HEK293 (cell line): ENCODE measurements around the gene UBL5.

Experiments
- CTCF ChIA-PET: fragments of 350-600 bp; formaldehyde crosslinking; extraction: SDS; loops from one replicate; lab custom pipeline; 2021; ENCODE audit warnings: antibody characterized with exemption; lab: Yijun Ruan, JAX
- POLR2A ChIA-PET: fragments of 300-600 bp; formaldehyde crosslinking; extraction: SDS; loops from one replicate; lab custom pipeline; 2020; ENCODE audit warnings: antibody characterized with exemption, inconsistent platforms; lab: Yijun Ruan, JAX
- H3K27ac ChIP-seq: fragments of 200-500 bp; sonication (Bioruptor generic); 2 replicates; pipeline ENCODE4 v1.5.1; 2014; ENCODE audit warnings: low read depth, low read length, control low read depth, inconsistent platforms; ENCODE audit errors: extremely low read depth
- H3K36me3 ChIP-seq, 2 experiments: fragments of 200-500 bp in 1 of 2; sonication (Bioruptor generic) in 1 of 2; 1 replicate in 1 of 2; 2 replicates in 1 of 2; pipeline ENCODE4 v1.5.1; 2014 to 2017; ENCODE audit warnings: inconsistent platforms in 2 of 2, low read length in 2 of 2; ENCODE audit not compliant: control insufficient read depth in 2 of 2, insufficient read depth in 1 of 2
- H3K4me1 ChIP-seq: fragments of 200-500 bp; sonication (Bioruptor generic); 2 replicates; pipeline ENCODE4 v1.5.1; 2014; ENCODE audit warnings: mild to moderate bottlenecking, low read length, inconsistent platforms; ENCODE audit not compliant: control insufficient read depth, insufficient read depth
- H3K4me3 ChIP-seq: 2 replicates; pipeline ENCODE4 v1.5.1; 2011; ENCODE audit warnings: low read depth, mild to moderate bottlenecking, control low read depth, low read length, moderate library complexity
- H3K9me3 ChIP-seq: fragments of 200-500 bp; sonication (Bioruptor generic); 2 replicates; pipeline ENCODE4 v1.5.1; 2014; ENCODE audit warnings: low read depth, low read length, inconsistent platforms; ENCODE audit not compliant: control insufficient read depth, insufficient read depth
- CTCF ChIP-seq: fragments of 450-650 bp; formaldehyde crosslinking; IDR thresholded peaks from 2 replicates; pipeline ENCODE4 v1.5.1; 2016; ENCODE audit warnings: missing biosample characterization, missing genetic modification characterization
- GLIS1 ChIP-seq: fragments of 450-650 bp; formaldehyde crosslinking; IDR thresholded peaks from 2 replicates; pipeline ENCODE4 v1.5.1; 2016; ENCODE audit warnings: missing biosample characterization, missing genetic modification characterization
- MYNN ChIP-seq: fragments of 450-650 bp; formaldehyde crosslinking; IDR thresholded peaks from 2 replicates; pipeline ENCODE4 v1.5.1; 2016; ENCODE audit warnings: missing biosample characterization, missing genetic modification characterization, borderline replicate concordance
- PATZ1 ChIP-seq: fragments of 450-650 bp; formaldehyde crosslinking; IDR thresholded peaks from 2 replicates; pipeline ENCODE4 v1.5.1; 2016; ENCODE audit warnings: missing biosample characterization, missing genetic modification characterization
- PRDM1 ChIP-seq: fragments of 450-650 bp; formaldehyde crosslinking; IDR thresholded peaks from 2 replicates; pipeline ENCODE4; 2016; ENCODE audit warnings: missing biosample characterization, missing genetic modification characterization
- ZBTB7A ChIP-seq: fragments of 450-650 bp; formaldehyde crosslinking; IDR thresholded peaks from 2 replicates; pipeline ENCODE4 v1.5.1; 2016; ENCODE audit warnings: low read depth, missing biosample characterization, missing genetic modification characterization
- ZFHX2 ChIP-seq: fragments of 450-650 bp; formaldehyde crosslinking; conservative IDR thresholded peaks from 2 replicates; pipeline ENCODE4 v1.5.1; 2016; ENCODE audit warnings: missing biosample characterization, missing genetic modification characterization
- ZIC2 ChIP-seq: fragments of 450-650 bp; formaldehyde crosslinking; IDR thresholded peaks from 2 replicates; pipeline ENCODE4 v1.5.1; 2016; ENCODE audit warnings: missing biosample characterization, missing genetic modification characterization
- ZNF148 ChIP-seq: fragments of 450-650 bp; formaldehyde crosslinking; IDR thresholded peaks from 2 replicates; pipeline ENCODE4 v1.5.0; 2017; ENCODE audit warnings: missing biosample characterization, missing genetic modification characterization, borderline replicate concordance
- ZNF514 ChIP-seq: fragments of 450-650 bp; formaldehyde crosslinking; IDR thresholded peaks from 2 replicates; pipeline ENCODE4 v1.5.1; 2016; ENCODE audit warnings: missing biosample characterization, missing genetic modification characterization
- ZNF548 ChIP-seq: fragments of 450-650 bp; formaldehyde crosslinking; IDR thresholded peaks from 2 replicates; pipeline ENCODE4 v1.5.1; 2016; ENCODE audit warnings: missing biosample characterization, missing genetic modification characterization
- ZNF654 ChIP-seq: fragments of 450-650 bp; formaldehyde crosslinking; IDR thresholded peaks from 2 replicates; pipeline ENCODE4 v1.5.1; 2016; ENCODE audit warnings: low read depth, missing biosample characterization, missing genetic modification characterization
- ZNF658 ChIP-seq: fragments of 450-650 bp; formaldehyde crosslinking; IDR thresholded peaks from 2 replicates; pipeline ENCODE4; 2016; ENCODE audit warnings: missing biosample characterization, missing genetic modification characterization

The UBL5 gene

GRCh38 chr19:9848060-9848459 is 20.3 kb downstream of the UBL5 start:
- Histone ChIP-seq H3K9me3 (no peaks in the 10 kb centered on the region), H3K4me1 (no peaks in the 10 kb centered on the region), H3K27ac (no peak overlapping the region), H3K36me3 (peaks cover 5 to 78% of the 10 kb centered on the region in 2 experiments; a peak in 2 of 3 replicates), H3K4me3 (no peak overlapping the region)
- TF ChIP-seq ZNF148 (tag by site-specific recombination), result 0 out of 2 replicates have a peak, but pooled peaks have one; percentile 2
- TF ChIP-seq MYNN (tag by site-specific recombination), result no peak
- peak; percentile 45 for TF ChIP-seq ZNF654 (tag by site-specific recombination)
- TF ChIP-seq PRDM1, result no peak
- TF ChIP-seq CTCF (tag by site-specific recombination), result peak; percentile 72
- 0 out of 2 replicates have a peak, but pooled peaks have one; percentile 5 for TF ChIP-seq GLIS1 (tag by site-specific recombination)
- CTCF ChIA-PET, result interaction anchor here (1.1 kb wide), 1 partner anchor 50 kb away, joined by 6 read pairs; no protein-coding TSS in a partner anchor
- POLR2A ChIA-PET, result no interaction called here

- H3K27ac ChIP-seq, result no peak overlapping the region
- TF ChIP-seq ZNF514 (tag by site-specific recombination) (no peak), ZIC2 (tag by site-specific recombination) (peak; percentile 63)
- H3K36me3 ChIP-seq, result peaks cover 3 to 71% of the 10 kb centered on the region in 2 experiments; a peak in 2 of 3 replicates
- H3K4me3 ChIP-seq, result no peak overlapping the region
- POLR2A ChIA-PET, result no interaction called here
- H3K4me1 ChIP-seq, result no peaks in the 10 kb centered on the region
- no peaks in the 10 kb centered on the region for H3K9me3 ChIP-seq
- CTCF ChIA-PET, result interaction anchor here (0.5 kb wide), 1 partner anchor 300 kb away, joined by 3 read pairs; no protein-coding TSS in a partner anchor
Measured at GRCh38 chr19:9848762-9849161, 21.0 kb downstream of the UBL5 start.

GRCh38 chr19:9849791-9850190 is 22.1 kb downstream of the UBL5 start:
- Histone ChIP-seq H3K36me3 (peaks cover 0 to 60% of the 10 kb centered on the region in 2 experiments; a peak in 2 of 3 replicates), H3K9me3 (no peaks in the 10 kb centered on the region), H3K27ac (no peak overlapping the region), H3K4me3 (no peak overlapping the region), H3K4me1 (no peaks in the 10 kb centered on the region)
- ChIA-PET POLR2A (no interaction called here), CTCF (interaction anchor here (0.5 to 0.6 kb wide), 2 partner anchors 25 to 1037 kb away, joined by 3 to 7 read pairs; no protein-coding TSS in a partner anchor)
- no peak for TF ChIP-seq ZBTB7A (tag by site-specific recombination)
- no peak for TF ChIP-seq ZFHX2 (tag by site-specific recombination)
- 0 out of 2 replicates have a peak, but pooled peaks have one; percentile 28 for TF ChIP-seq PATZ1
- no peak for TF ChIP-seq ZNF548 (tag by site-specific recombination)
- no peak for TF ChIP-seq ZNF658 (tag by site-specific recombination)
